ENCODE measurements around the gene IQGAP3.

Gene IQGAP3

GRCh38 chr1:156493742-156494141 is 78.6 kb downstream of the IQGAP3 start:
- Histone ChIP-seq H3K4me3 (peak overlapping the region; percentile 35 to 99 (median 96)), H3K9me3 (replicated peaks in 1 of 11) (no peaks in the 10 kb centered on the region), H3K36me3 (peaks cover 21 to 60% (median 43%) of the 10 kb centered on the region in 11 experiments), H3K9ac (peak overlapping the region; percentile 78 to 100 (median 98)), H3K4me2 (peak overlapping the region; percentile 92 to 100 (median 98)), H4K20me1 (peaks cover 62 to 100% (median 84%) of the 10 kb centered on the region in 11 experiments), H3K27me3 (no peaks in the 10 kb centered on the region), H3K27ac (peak overlapping the region; percentile 61 to 100 (median 97); a peak in 21 of 22 replicates), H3K4me1 (peaks cover 91 to 96% (median 95%) of the 10 kb centered on the region in 10 experiments)
- no peak for TF ChIP-seq Cebpa-rat (IDR thresholded peaks at IDR 0.05)

DNA sequence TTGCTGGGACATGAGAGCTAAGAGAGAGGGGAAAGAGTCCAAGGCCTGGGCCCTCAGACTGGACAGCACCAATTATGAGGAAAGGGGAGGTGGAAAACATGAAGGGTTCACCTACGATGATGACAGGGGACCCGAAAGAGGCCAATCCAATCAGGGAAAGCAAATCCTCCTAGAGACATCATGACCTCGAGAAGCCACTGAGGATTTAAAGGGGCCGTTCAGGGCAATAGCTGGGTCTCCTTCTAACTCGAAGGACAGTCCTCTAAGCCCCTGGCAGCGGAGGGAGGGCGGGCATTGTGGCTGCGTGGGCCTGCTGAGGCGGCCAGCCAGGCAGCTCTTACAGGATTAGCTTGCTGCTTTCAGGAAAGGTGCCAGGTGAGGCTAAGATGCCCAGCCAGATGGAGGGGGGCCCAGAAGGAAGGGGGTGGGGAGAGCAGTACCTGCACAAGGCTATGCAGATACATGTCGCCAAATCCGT is 79.2 kb downstream of the IQGAP3 start:
- peaks cover 97 to 100% (median 100%) of the 10 kb centered on the region in 10 experiments for H3K4me1 ChIP-seq
- peaks cover 26 to 64% (median 48%) of the 10 kb centered on the region in 11 experiments for H3K36me3 ChIP-seq
- H3K9ac ChIP-seq: peak overlapping the region; percentile 78 to 100 (median 98)
- TF ChIP-seq Cebpa-rat (IDR thresholded peaks at IDR 0.05): no peak
- H3K9me3 ChIP-seq (replicated peaks in 1 of 11): no peaks in the 10 kb centered on the region
- peaks cover 63 to 100% (median 84%) of the 10 kb centered on the region in 11 experiments for H4K20me1 ChIP-seq
- H3K4me3 ChIP-seq: peak overlapping the region; percentile 35 to 99 (median 96)
- peak overlapping the region; percentile 92 to 100 (median 98) for H3K4me2 ChIP-seq
- H3K27ac ChIP-seq: peak overlapping the region; percentile 61 to 100 (median 97); a peak in 21 of 22 replicates
- H3K27me3 ChIP-seq: no peaks in the 10 kb centered on the region

GRCh38 chr1:156492591-156493080 is 79.7 kb downstream of the IQGAP3 start:
- Histone ChIP-seq H3K9me3 (replicated peaks in 1 of 11) (no peaks in the 10 kb centered on the region), H3K27me3 (no peaks in the 10 kb centered on the region), H3K4me1 (peaks cover 98 to 100% (median 100%) of the 10 kb centered on the region in 10 experiments), H3K4me3 (peak overlapping the region; percentile 35 to 99 (median 96)), H3K9ac (peak overlapping the region; percentile 78 to 100 (median 98)), H3K36me3 (peaks cover 32 to 64% (median 48%) of the 10 kb centered on the region in 11 experiments), H3K27ac (peak overlapping the region; percentile 61 to 100 (median 97)), H3K4me2 (peak overlapping the region; percentile 92 to 100 (median 98)), H4K20me1 (peaks cover 63 to 100% (median 84%) of the 10 kb centered on the region in 11 experiments)
- TF ChIP-seq Cebpa-rat (IDR thresholded peaks at IDR 0.05): no peak

DNA sequence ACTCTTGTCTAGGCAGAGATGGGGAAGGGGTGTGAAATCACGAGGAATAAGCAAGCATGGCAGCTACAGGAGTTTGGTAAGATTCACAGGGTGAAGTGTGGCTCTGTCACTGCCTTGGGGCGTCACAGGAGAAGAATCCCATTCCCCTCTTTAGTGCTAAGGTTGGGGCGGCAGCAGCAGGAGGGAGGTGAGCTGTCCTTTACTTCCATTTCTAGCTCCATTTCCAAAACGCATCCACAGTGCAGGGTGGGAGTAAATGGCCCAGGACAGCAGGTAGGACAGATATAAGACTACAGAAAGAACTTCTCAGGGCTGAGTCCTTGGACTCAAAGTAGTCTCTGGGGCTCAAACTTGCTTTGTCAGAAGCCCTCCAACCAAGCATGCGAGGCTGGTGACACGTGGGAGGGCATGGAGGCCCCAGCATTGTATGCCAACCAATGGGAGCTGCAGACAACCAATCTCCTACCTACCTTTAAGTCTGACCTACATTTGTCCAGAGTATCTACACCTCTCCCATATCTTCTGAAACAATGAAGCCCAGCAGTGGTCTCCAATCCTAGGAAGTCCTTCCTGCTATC is 80.3 kb downstream of the IQGAP3 start:
- Histone ChIP-seq H4K20me1 (peaks cover 63 to 100% (median 84%) of the 10 kb centered on the region in 11 experiments), H3K27ac (peak overlapping the region; percentile 61 to 100 (median 97)), H3K9me3 (replicated peaks in 1 of 11) (no peaks in the 10 kb centered on the region), H3K27me3 (no peaks in the 10 kb centered on the region), H3K4me3 (peak overlapping the region; percentile 35 to 99 (median 96)), H3K36me3 (peaks cover 37 to 64% (median 48%) of the 10 kb centered on the region in 11 experiments), H3K4me1 (peaks cover 98 to 100% (median 100%) of the 10 kb centered on the region in 10 experiments), H3K9ac (peak overlapping the region; percentile 78 to 100 (median 98); a peak in 21 of 22 replicates), H3K4me2 (peak overlapping the region; percentile 92 to 100 (median 98))
- no peak for TF ChIP-seq Cebpa-rat (IDR thresholded peaks at IDR 0.05)

- peak overlapping the region; percentile 92 to 100 (median 98) for H3K4me2 ChIP-seq
- no peaks in the 10 kb centered on the region for H3K9me3 ChIP-seq (replicated peaks in 1 of 11)
- peaks cover 42 to 64% (median 48%) of the 10 kb centered on the region in 11 experiments for H3K36me3 ChIP-seq
- H3K4me1 ChIP-seq: peaks cover 98 to 100% (median 100%) of the 10 kb centered on the region in 10 experiments
- H3K4me3 ChIP-seq: peak overlapping the region; percentile 35 to 99 (median 96)
- TF ChIP-seq Cebpa-rat (IDR thresholded peaks at IDR 0.05): no peak
- H3K27me3 ChIP-seq: no peaks in the 10 kb centered on the region
- peak overlapping the region; percentile 78 to 100 (median 98); a peak in 21 of 22 replicates for H3K9ac ChIP-seq
- peak overlapping the region; percentile 61 to 100 (median 97) for H3K27ac ChIP-seq
- H4K20me1 ChIP-seq: peaks cover 63 to 100% (median 84%) of the 10 kb centered on the region in 11 experiments
Observed at GRCh38 chr1:156491151-156491949, 81.0 kb downstream of the IQGAP3 start.

GRCh38 chr1:156490401-156491032 is 81.8 kb downstream of the IQGAP3 start:
- Histone ChIP-seq H3K36me3 (peaks cover 45 to 65% (median 50%) of the 10 kb centered on the region in 11 experiments), H3K27me3 (no peaks in the 10 kb centered on the region), H3K4me1 (peaks cover 98 to 100% (median 100%) of the 10 kb centered on the region in 10 experiments), H3K4me3 (peak overlapping the region; percentile 35 to 99 (median 96)), H3K4me2 (peak overlapping the region; percentile 92 to 100 (median 98)), H4K20me1 (peaks cover 63 to 100% (median 84%) of the 10 kb centered on the region in 11 experiments), H3K27ac (peak overlapping the region; percentile 61 to 100 (median 97)), H3K9ac (peak overlapping the region; percentile 78 to 100 (median 98)), H3K9me3 (replicated peaks in 1 of 11) (no peaks in the 10 kb centered on the region)
- TF ChIP-seq Cebpa-rat (IDR thresholded peaks at IDR 0.05): no peak

GRCh38 chr1:156489935-156490293 is 82.5 kb downstream of the IQGAP3 start:
- H3K4me3 ChIP-seq: peak overlapping the region; percentile 35 to 99 (median 96); a peak in 19 of 20 replicates
- H3K4me1 ChIP-seq: peaks cover 98 to 100% (median 100%) of the 10 kb centered on the region in 10 experiments
- H3K9me3 ChIP-seq (replicated peaks in 1 of 11): no peaks in the 10 kb centered on the region
- H4K20me1 ChIP-seq: peaks cover 65 to 100% (median 84%) of the 10 kb centered on the region in 11 experiments
- peak overlapping the region; percentile 61 to 100 (median 97); a peak in 21 of 22 replicates for H3K27ac ChIP-seq
- H3K36me3 ChIP-seq: peaks cover 42 to 65% (median 49%) of the 10 kb centered on the region in 11 experiments
- H3K27me3 ChIP-seq: no peaks in the 10 kb centered on the region
- peak overlapping the region; percentile 78 to 100 (median 98) for H3K9ac ChIP-seq
- H3K4me2 ChIP-seq: peak overlapping the region; percentile 92 to 100 (median 98)
- TF ChIP-seq Cebpa-rat (IDR thresholded peaks at IDR 0.05): no peak
